H1 (cell line): Measurements from ENCODE around the gene SLFNL1.

Source experiments
- ATF3 ChIP-seq: IDR thresholded peaks from 2 replicates; pipeline ENCODE4 v1.6.1; 2011; ENCODE audit warnings: low read depth, mild to moderate bottlenecking, low read length; ENCODE audit not compliant: insufficient read depth
- CBX5 ChIP-seq: fragments of 300-800, 300-1000 bp; sonication (generic); IDR thresholded peaks from 2 replicates; pipeline ENCODE4 v1.7.1; 2016; ENCODE audit warnings: antibody characterized with exemption, low read length, low read depth
- CTCF ChIP-seq, 3 experiments: IDR thresholded peaks; 1 replicate in 2 of 3; 2 replicates in 1 of 3; pipeline versions ENCODE4 v1.5.1 to v1.6.1; 2011; ENCODE audit warnings: low read length in 3 of 3, mild to moderate bottlenecking in 3 of 3, inconsistent platforms in 2 of 3, low read depth in 1 of 3, moderate library complexity in 1 of 3; ENCODE audit not compliant: insufficient read depth in 1 of 3; ENCODE audit errors: control extremely low read depth in 1 of 3
- EP300 ChIP-seq, 2 experiments: IDR thresholded peaks; 1 replicate in 1 of 2; 2 replicates in 1 of 2; pipeline ENCODE4 v1.6.1; 2011 to 2012; ENCODE audit warnings: low read depth in 2 of 2, low read length in 2 of 2, mild to moderate bottlenecking in 2 of 2, borderline replicate concordance in 1 of 2, inconsistent platforms in 1 of 2, moderate library complexity in 1 of 2
- EZH2 ChIP-seq: fragments of 200-600 bp; sonication (generic); IDR thresholded peaks from 2 replicates; pipeline ENCODE4 v1.7.1; 2012; ENCODE audit warnings: low read depth, mild to moderate bottlenecking, moderate library complexity, low read length, inconsistent platforms; ENCODE audit not compliant: severe bottlenecking
- HDAC6 ChIP-seq: IDR thresholded peaks from one replicate; pipeline ENCODE4 v1.7.1; 2012; ENCODE audit warnings: low read depth, mild to moderate bottlenecking, inconsistent platforms, low read length, moderate library complexity
- MAFK ChIP-seq: IDR thresholded peaks from 2 replicates; pipeline ENCODE4 v1.6.1; 2012; ENCODE audit warnings: low read depth, mild to moderate bottlenecking, improper control_type of control experiment, low read length
- NRF1 ChIP-seq: IDR thresholded peaks from 2 replicates; pipeline ENCODE4 v1.6.1; 2011; ENCODE audit warnings: mild to moderate bottlenecking, low read depth, low read length, improper control_type of control experiment
- PHF8 ChIP-seq: fragments of 200-600 bp; sonication (generic); conservative IDR thresholded peaks from 2 replicates; pipeline ENCODE4 v1.7.1; 2012; ENCODE audit warnings: low read depth, mild to moderate bottlenecking, inconsistent platforms, low read length, moderate library complexity
- POLR2A ChIP-seq, 2 experiments: IDR thresholded peaks; 1 replicate in 1 of 2; 2 replicates in 1 of 2; pipeline ENCODE4 v1.6.1; 2011; ENCODE audit warnings: low read depth in 2 of 2, low read length in 2 of 2, mild to moderate bottlenecking in 2 of 2; ENCODE audit errors: control extremely low read depth in 1 of 2
- POLR2AphosphoS5 ChIP-seq: IDR thresholded peaks from 2 replicates; pipeline ENCODE4 v1.6.1; 2011; ENCODE audit warnings: low read depth, low read length
- SP2 ChIP-seq: IDR thresholded peaks from 2 replicates; pipeline ENCODE4 v1.6.1; 2012; ENCODE audit warnings: mild to moderate bottlenecking, low read length, inconsistent platforms
- SRF ChIP-seq: IDR thresholded peaks from 2 replicates; pipeline ENCODE4 v1.6.1; 2011; ENCODE audit warnings: mild to moderate bottlenecking, low read depth, low read length, moderate library complexity
- TBP ChIP-seq: IDR thresholded peaks from 2 replicates; pipeline ENCODE4 v1.6.1; 2011; ENCODE audit warnings: low read depth, low read length, improper control_type of control experiment

- TF ChIP-seq NRF1 (no peak), CTCF (IDR thresholded peaks at IDR 0.05; ENCODE audit: control extremely low read depth in 1 of 3, insufficient read depth in 1 of 3, low read depth in 1 of 3, low read length in 3 of 3) (no peak), ATF3 (no peak), MAFK (no peak), POLR2A (IDR thresholded peaks at IDR 0.05; ENCODE audit: control extremely low read depth in 1 of 2, low read depth in 2 of 2, low read length in 2 of 2) (no peak), PHF8 (no peak), SRF (no peak), CBX5 (no peak), POLR2AphosphoS5 (no peak), EP300 (IDR thresholded peaks at IDR 0.05; ENCODE audit: borderline replicate concordance in 1 of 2, low read depth in 2 of 2, low read length in 2 of 2) (no peak), SP2 (no peak), HDAC6 (no peak), TBP (no peak), EZH2 (no peak)
Measured at GRCh38 chr1:41030872-41031616, 9.5 kb upstream of the SLFNL1 start.
